Nephron (organoid): ENCODE results near the gene TSHR.

Experiments used
- H3K27ac Mint-ChIP-seq, 3 experiments: 2 replicates each; pipeline ENCODE4 v1.8.0; 2020; ENCODE audit warnings: mixed read lengths in 3 of 3, mild to moderate bottlenecking in 2 of 3, moderate library complexity in 1 of 3
- H3K27me3 Mint-ChIP-seq: 2 replicates; pipeline ENCODE4 v1.8.0; 2021; ENCODE audit warnings: low read depth, mild to moderate bottlenecking, moderate library complexity, mixed read lengths
- H3K36me3 Mint-ChIP-seq: 2 replicates; pipeline ENCODE4 v1.8.0; 2020; ENCODE audit warnings: low read depth, mixed read lengths
- H3K4me1 Mint-ChIP-seq: 2 replicates; pipeline ENCODE4 v1.8.0; 2020; ENCODE audit warnings: mixed read lengths
- H3K4me3 Mint-ChIP-seq, 3 experiments: 2 replicates each; pipeline ENCODE4 v1.8.0; 2020; ENCODE audit warnings: mild to moderate bottlenecking in 3 of 3, mixed read lengths in 3 of 3, moderate library complexity in 2 of 3
- H3K9me3 Mint-ChIP-seq: 2 replicates; pipeline ENCODE4 v1.8.0; 2020; ENCODE audit warnings: mixed read lengths
- TF ChIP-seq, protein P1 (sequence below), 3 experiments: fragments of 200-600 bp; sonication (generic); IDR thresholded peaks; one replicate each; pipeline ENCODE4 v1.5.0; 2021; ENCODE audit warnings: antibody characterized with exemption in 3 of 3; ENCODE audit not compliant: unreplicated experiment in 3 of 3

The TSHR gene

GRCh38 chr14:81164167-81164774 is 208.8 kb downstream of the TSHR start:
- TF ChIP-seq, protein P1, sequence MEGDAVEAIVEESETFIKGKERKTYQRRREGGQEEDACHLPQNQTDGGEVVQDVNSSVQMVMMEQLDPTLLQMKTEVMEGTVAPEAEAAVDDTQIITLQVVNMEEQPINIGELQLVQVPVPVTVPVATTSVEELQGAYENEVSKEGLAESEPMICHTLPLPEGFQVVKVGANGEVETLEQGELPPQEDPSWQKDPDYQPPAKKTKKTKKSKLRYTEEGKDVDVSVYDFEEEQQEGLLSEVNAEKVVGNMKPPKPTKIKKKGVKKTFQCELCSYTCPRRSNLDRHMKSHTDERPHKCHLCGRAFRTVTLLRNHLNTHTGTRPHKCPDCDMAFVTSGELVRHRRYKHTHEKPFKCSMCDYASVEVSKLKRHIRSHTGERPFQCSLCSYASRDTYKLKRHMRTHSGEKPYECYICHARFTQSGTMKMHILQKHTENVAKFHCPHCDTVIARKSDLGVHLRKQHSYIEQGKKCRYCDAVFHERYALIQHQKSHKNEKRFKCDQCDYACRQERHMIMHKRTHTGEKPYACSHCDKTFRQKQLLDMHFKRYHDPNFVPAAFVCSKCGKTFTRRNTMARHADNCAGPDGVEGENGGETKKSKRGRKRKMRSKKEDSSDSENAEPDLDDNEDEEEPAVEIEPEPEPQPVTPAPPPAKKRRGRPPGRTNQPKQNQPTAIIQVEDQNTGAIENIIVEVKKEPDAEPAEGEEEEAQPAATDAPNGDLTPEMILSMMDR (IDR thresholded peaks at IDR 0.05; ENCODE audit: unreplicated experiment in 3 of 3): peak; percentile 37 to 55 (median 39)
- Mint-ChIP-seq H3K9me3 (no peaks in the 10 kb centered on the region), H3K27me3 (no peaks in the 10 kb centered on the region), H3K27ac (no peak overlapping the region), H3K36me3 (no peaks in the 10 kb centered on the region), H3K4me1 (peaks cover under 1% of the 10 kb centered on the region), H3K4me3 (no peak overlapping the region)

DNA sequence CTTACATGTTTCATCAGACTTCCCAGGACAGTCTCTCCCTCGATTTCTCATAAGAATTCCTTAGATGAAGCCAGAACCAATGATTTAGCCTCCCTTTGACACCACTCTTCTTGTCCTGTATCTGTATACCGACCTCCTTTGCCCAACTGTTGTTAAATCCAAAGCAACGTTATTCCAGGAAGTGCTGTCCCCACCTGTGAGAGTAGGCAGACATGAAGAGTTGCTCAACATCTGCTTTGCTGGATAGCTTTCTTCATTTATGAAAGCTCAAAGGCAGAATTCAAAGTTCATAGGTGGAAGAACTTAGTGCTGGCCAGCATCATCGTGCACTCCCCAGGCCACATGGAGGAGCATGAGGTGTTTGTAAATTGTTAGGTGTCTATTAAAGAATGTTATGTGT is 209.8 kb downstream of the TSHR start:
- no peak overlapping the region for H3K27ac Mint-ChIP-seq
- peaks cover 6% of the 10 kb centered on the region for H3K4me1 Mint-ChIP-seq
- H3K9me3 Mint-ChIP-seq: no peaks in the 10 kb centered on the region
- TF ChIP-seq, protein P1 (IDR thresholded peaks at IDR 0.05; ENCODE audit: unreplicated experiment in 3 of 3): no peak
- no peaks in the 10 kb centered on the region for H3K36me3 Mint-ChIP-seq
- no peak overlapping the region for H3K4me3 Mint-ChIP-seq
- no peaks in the 10 kb centered on the region for H3K27me3 Mint-ChIP-seq

GRCh38 chr14:81166121-81166520 is 210.7 kb downstream of the TSHR start:
- H3K27ac Mint-ChIP-seq: no peak overlapping the region
- H3K36me3 Mint-ChIP-seq: no peaks in the 10 kb centered on the region
- peaks cover 11% of the 10 kb centered on the region for H3K4me1 Mint-ChIP-seq
- no peaks in the 10 kb centered on the region for H3K27me3 Mint-ChIP-seq
- H3K4me3 Mint-ChIP-seq: no peak overlapping the region
- TF ChIP-seq, protein P1 (IDR thresholded peaks at IDR 0.05; ENCODE audit: unreplicated experiment in 3 of 3): no peak
- no peaks in the 10 kb centered on the region for H3K9me3 Mint-ChIP-seq

- Mint-ChIP-seq H3K4me3 (peak overlapping the region; percentile 93 to 96 (median 94)), H3K36me3 (no peaks in the 10 kb centered on the region), H3K4me1 (peaks cover 11% of the 10 kb centered on the region)
Measured at GRCh38 chr14:81169267-81169666, 213.8 kb downstream of the TSHR start.

GRCh38 chr14:81169711-81170103 is 214.3 kb downstream of the TSHR start:
- Mint-ChIP-seq H3K36me3 (no peaks in the 10 kb centered on the region), H3K4me3 (peak overlapping the region; percentile 93 to 96 (median 94)), H3K9me3 (no peaks in the 10 kb centered on the region), H3K27ac (peak overlapping the region; percentile 97 to 99 (median 97)), H3K4me1 (peaks cover 11% of the 10 kb centered on the region), H3K27me3 (no peaks in the 10 kb centered on the region)
- TF ChIP-seq, protein P1 (IDR thresholded peaks at IDR 0.05; ENCODE audit: unreplicated experiment in 3 of 3): no peak

More at GRCh38 chr14:81169267-81169666, 213.8 kb downstream of the TSHR start:
- H3K27me3 Mint-ChIP-seq: no peaks in the 10 kb centered on the region
- no peaks in the 10 kb centered on the region for H3K9me3 Mint-ChIP-seq
- H3K27ac Mint-ChIP-seq: peak overlapping the region; percentile 97 to 99 (median 97)
- TF ChIP-seq, protein P1 (IDR thresholded peaks at IDR 0.05; ENCODE audit: unreplicated experiment in 3 of 3): no peak
